ENCODE measurements around the gene NPC1L1. TPM values are rescaled to one million over a fixed set of nuclear protein-coding genes. Genes with fewer than 3 reads are reported as not detected.

The NPC1L1 gene
- total RNA-seq, 2 experiments from 2014 or later = 0.13 TPM; not detected in 1

- no TSS peak for BruUV-seq (replicated peaks)
- POLR2A ChIA-PET = no interaction called here
- intact Hi-C loops (cut with micrococcal nuclease; ENCODE audit: unreplicated experiment) = loop anchor here (5.0 kb wide), 2 partner anchors 74 to 89 kb away; partner anchors contain the start of gene NUDCD3
Measured at GRCh38 chr7:44566680-44567079, 25.6 kb upstream of the NPC1L1 start.

GRCh38 chr7:44565795-44566559 lies 24.8 kb upstream of the NPC1L1 start:
- no peak overlapping the region for H2AFZ ChIP-seq (ENCODE audit: low read length)
- ChIA-PET CTCF (ENCODE audit: unreplicated experiment) (interaction anchor here (0.6 to 2.2 kb wide), 6 partner anchors 14 to 325 kb away, joined by 3 to 8 read pairs (median 5); partner anchors contain the start of gene TMED4), POLR2A (interaction anchor here (0.6 to 1.9 kb wide), 6 partner anchors 8 to 325 kb away, joined by 3 to 8 read pairs (median 4); partner anchors contain the start of gene DDX56)
- H3K79me2 ChIP-seq (ENCODE audit: insufficient read depth, low read depth, low read length) = no peaks in the 10 kb centered on the region
- no peak for DNase-seq (ENCODE audit: low spot score)
- TF ChIP-seq EZH2phosphoT487 (IDR thresholded peaks at IDR 0.05; ENCODE audit: borderline replicate concordance, low read depth, low read length) (no peak), CTCF (conservative IDR thresholded peaks at IDR 0.05; ENCODE audit: low read length) (peak; percentile 41; the same call in 1 of the 2 replicates)
- intact Hi-C loops (cut with micrococcal nuclease; ENCODE audit: unreplicated experiment) = loop anchor here (1.0 to 5.0 kb wide), 4 partner anchors 74 to 325 kb away; partner anchors contain the start of gene NUDCD3
- no peaks in the 10 kb centered on the region for H3K9me2 ChIP-seq (ENCODE audit: insufficient read depth, low read length)
- no peaks in the 10 kb centered on the region; the same call in 1 of the 2 replicates for H4K20me1 ChIP-seq (ENCODE audit: insufficient read depth, low read length)
- peaks cover 75% of the 10 kb centered on the region for H3K36me3 ChIP-seq (ENCODE audit: insufficient read depth, low read length)
- no peak overlapping the region for H3K4me3 ChIP-seq (ENCODE audit: low read depth, low read length, poor library complexity, severe bottlenecking)
- H3K27ac ChIP-seq (ENCODE audit: low read depth, low read length, poor library complexity, severe bottlenecking) = no peak overlapping the region
- BruUV-seq (replicated peaks) = no TSS peak
- H3K4me1 ChIP-seq (ENCODE audit: insufficient read depth, low read length, poor library complexity, severe bottlenecking) = no peaks in the 10 kb centered on the region
- no peaks in the 10 kb centered on the region for H3K9me3 ChIP-seq (ENCODE audit: low read length)
- H3K4me2 ChIP-seq (ENCODE audit: low read length) = no peak overlapping the region

More at GRCh38 chr7:44566680-44567079, 25.6 kb upstream of the NPC1L1 start:
- H4K20me1 ChIP-seq (ENCODE audit: insufficient read depth, low read length) = no peaks in the 10 kb centered on the region; the same call in 1 of the 2 replicates
- TF ChIP-seq EZH2phosphoT487 (IDR thresholded peaks at IDR 0.05; ENCODE audit: borderline replicate concordance, low read depth, low read length) (no peak), CTCF (conservative IDR thresholded peaks at IDR 0.05; ENCODE audit: low read length) (no peak)
- H3K9me3 ChIP-seq (ENCODE audit: low read length) = no peaks in the 10 kb centered on the region
- no peak overlapping the region for H2AFZ ChIP-seq (ENCODE audit: low read length)
- peaks cover 6% of the 10 kb centered on the region; the same call in 1 of the 2 replicates for H3K79me2 ChIP-seq (ENCODE audit: insufficient read depth, low read depth, low read length)
- H3K27ac ChIP-seq (ENCODE audit: low read depth, low read length, poor library complexity, severe bottlenecking) = no peak overlapping the region
- no peak overlapping the region for H3K4me3 ChIP-seq (ENCODE audit: low read depth, low read length, poor library complexity, severe bottlenecking)
- CTCF ChIA-PET (ENCODE audit: unreplicated experiment) = interaction anchor here (0.6 kb wide), 1 partner anchor 308 kb away, joined by 3 read pairs; no protein-coding TSS in a partner anchor
- peaks cover 82% of the 10 kb centered on the region for H3K36me3 ChIP-seq (ENCODE audit: insufficient read depth, low read length)
- no peak overlapping the region for H3K4me2 ChIP-seq (ENCODE audit: low read length)
- no peaks in the 10 kb centered on the region for H3K9me2 ChIP-seq (ENCODE audit: insufficient read depth, low read length)
- DNase-seq (ENCODE audit: low spot score) = no peak
- H3K4me1 ChIP-seq (ENCODE audit: insufficient read depth, low read length, poor library complexity, severe bottlenecking) = no peaks in the 10 kb centered on the region

Measured in OCI-LY7 (cell line).